ENCODE measurements around the gene CERS6.

DNA sequence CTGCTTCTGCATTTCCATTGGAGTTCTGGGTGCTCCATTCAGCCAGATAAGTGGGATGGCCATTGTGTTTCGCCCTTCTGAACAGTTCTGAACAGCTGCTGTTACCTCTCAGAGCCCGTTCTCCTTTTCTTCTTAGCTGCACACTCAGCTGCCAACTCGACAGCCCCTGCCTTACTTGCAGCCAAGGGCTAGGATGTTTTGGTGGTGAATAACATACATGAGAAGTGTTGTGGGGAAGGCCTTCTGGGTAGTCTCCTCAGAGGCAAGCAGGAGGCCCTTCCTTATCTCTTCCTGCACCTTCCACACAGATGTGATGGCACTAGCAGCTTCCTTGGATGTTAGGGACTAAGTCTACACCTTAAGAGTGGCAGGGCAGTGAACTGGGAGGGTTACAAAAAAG is 207.9 kb downstream of the CERS6 start:
- TF ChIP-seq, protein P1, sequence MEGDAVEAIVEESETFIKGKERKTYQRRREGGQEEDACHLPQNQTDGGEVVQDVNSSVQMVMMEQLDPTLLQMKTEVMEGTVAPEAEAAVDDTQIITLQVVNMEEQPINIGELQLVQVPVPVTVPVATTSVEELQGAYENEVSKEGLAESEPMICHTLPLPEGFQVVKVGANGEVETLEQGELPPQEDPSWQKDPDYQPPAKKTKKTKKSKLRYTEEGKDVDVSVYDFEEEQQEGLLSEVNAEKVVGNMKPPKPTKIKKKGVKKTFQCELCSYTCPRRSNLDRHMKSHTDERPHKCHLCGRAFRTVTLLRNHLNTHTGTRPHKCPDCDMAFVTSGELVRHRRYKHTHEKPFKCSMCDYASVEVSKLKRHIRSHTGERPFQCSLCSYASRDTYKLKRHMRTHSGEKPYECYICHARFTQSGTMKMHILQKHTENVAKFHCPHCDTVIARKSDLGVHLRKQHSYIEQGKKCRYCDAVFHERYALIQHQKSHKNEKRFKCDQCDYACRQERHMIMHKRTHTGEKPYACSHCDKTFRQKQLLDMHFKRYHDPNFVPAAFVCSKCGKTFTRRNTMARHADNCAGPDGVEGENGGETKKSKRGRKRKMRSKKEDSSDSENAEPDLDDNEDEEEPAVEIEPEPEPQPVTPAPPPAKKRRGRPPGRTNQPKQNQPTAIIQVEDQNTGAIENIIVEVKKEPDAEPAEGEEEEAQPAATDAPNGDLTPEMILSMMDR (IDR thresholded peaks at IDR 0.05 in 8 of 11, conservative IDR thresholded peaks at IDR 0.05 in 3 of 11) = no peak
- TF ChIP-seq POLR2AphosphoS5 (IDR thresholded peaks at IDR 0.05) = no peak
- TF ChIP-seq POLR2A (IDR thresholded peaks at IDR 0.05) = no peak

Data from spleen (tissue), 7 donors.